ENCODE data around the gene COL11A1. TPM values are rescaled to one million over a fixed set of nuclear protein-coding genes. Genes with fewer than 3 reads are reported as not detected.

Gene COL11A1
- total RNA-seq, 2 experiments from 2014 or later: not detected

DNA sequence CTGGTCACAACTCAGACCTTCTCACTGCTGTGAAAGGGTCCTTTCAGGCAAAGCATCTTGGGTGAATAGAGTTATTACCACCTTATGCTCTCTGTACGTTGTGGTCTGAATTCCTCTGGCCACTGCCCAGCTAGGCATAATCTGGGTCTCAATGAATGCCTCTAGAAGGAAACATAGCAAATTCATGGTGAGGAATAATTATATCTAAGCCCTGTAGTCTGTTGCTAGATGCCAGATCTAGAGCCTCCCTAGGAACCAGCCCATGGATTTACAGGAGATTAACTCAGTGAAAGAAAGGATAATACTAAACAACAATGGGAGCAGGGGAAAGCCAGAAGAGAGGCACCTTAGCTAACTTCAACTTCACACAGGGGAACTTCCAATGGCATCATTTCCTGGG, 2.4 kb upstream of the COL11A1 start:
- no peak for DNase-seq
- ChIA-PET CTCF (no interaction called here), POLR2A (no interaction called here)
- no peaks in the 10 kb centered on the region for H3K4me1 Mint-ChIP-seq
- no peaks in the 10 kb centered on the region for H3K36me3 Mint-ChIP-seq (ENCODE audit: low read depth)
- H3K27me3 Mint-ChIP-seq: peaks cover 18% of the 10 kb centered on the region
- H3K27ac Mint-ChIP-seq: no peak overlapping the region
- H3K4me3 Mint-ChIP-seq: no peak overlapping the region
- H3K9me3 Mint-ChIP-seq: no peaks in the 10 kb centered on the region

DNA sequence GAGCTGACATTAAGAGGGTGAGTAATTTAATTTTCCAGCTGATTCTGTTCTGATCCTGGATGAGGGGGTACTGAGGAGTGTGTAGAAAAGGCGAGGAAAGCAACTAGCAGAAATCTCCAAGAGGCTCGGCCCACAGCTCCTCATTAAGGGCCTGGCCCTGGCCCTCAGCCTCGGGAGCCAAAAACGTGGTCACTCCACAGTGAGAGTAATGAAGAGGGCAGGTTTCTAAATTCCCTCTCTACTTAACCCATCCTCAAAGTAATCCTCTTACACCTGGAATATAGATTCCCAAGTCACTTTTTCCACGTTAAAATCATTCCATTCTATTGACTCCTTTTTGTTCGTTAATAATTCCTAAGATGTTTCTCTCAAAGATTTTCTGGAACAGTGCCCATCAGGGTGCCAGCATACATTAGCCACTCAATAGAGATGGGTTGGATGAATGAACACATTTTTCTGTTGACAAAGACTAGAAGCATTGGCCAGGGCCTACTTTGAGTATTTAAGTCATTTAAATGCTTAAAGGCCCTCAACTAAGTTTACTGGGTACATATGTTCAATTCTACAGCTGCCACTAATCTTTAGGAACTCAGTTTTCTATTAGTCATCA, 1.1 kb upstream of the COL11A1 start:
- Mint-ChIP-seq H3K4me1 (no peaks in the 10 kb centered on the region), H3K9me3 (no peaks in the 10 kb centered on the region), H3K4me3 (no peak overlapping the region), H3K27me3 (peaks cover 18% of the 10 kb centered on the region), H3K27ac (no peak overlapping the region), H3K36me3 (ENCODE audit: low read depth) (no peaks in the 10 kb centered on the region)
- CTCF ChIA-PET: no interaction called here
- DNase-seq: no peak
- POLR2A ChIA-PET: no interaction called here

DNA sequence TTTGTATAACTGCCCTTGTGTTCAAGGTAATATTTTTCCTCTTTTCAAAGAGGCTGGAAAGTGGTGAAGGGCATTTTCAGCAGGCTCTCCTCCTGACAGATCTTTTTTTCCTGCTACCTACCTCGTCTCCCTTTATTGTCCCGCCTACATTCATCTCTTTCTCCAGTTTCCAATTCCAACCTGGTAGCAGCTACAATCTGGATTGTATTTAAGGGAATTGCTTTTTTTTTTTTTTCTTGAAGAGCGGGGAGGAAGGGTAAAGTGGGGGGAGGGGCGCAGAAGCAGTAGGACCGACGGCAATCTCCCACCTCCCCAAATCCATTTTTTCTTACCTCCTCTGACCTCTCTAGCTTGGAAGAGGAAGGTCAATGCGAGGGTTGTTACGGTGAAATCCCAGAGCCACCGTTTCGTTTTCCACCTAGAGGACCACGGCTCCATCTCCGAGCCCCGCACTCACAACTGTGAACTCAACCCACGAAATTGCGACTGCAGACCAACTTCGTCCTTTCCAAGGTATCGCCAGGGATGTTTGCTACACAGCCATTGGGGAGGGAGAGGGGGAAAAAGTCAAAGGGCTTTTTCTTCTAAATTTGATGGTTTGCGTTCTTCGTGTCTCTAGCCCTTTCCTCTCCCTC, 464 bp downstream of the COL11A1 start:
- Mint-ChIP-seq H3K9me3 (no peaks in the 10 kb centered on the region), H3K27ac (no peak overlapping the region), H3K27me3 (peaks cover 18% of the 10 kb centered on the region), H3K36me3 (ENCODE audit: low read depth) (no peaks in the 10 kb centered on the region), H3K4me1 (no peaks in the 10 kb centered on the region), H3K4me3 (no peak overlapping the region)
- ChIA-PET POLR2A (no interaction called here), CTCF (interaction anchor here (0.6 kb wide), 1 partner anchor 789 kb away, joined by 3 read pairs; no protein-coding TSS in a partner anchor)
- no peak for DNase-seq

DNA sequence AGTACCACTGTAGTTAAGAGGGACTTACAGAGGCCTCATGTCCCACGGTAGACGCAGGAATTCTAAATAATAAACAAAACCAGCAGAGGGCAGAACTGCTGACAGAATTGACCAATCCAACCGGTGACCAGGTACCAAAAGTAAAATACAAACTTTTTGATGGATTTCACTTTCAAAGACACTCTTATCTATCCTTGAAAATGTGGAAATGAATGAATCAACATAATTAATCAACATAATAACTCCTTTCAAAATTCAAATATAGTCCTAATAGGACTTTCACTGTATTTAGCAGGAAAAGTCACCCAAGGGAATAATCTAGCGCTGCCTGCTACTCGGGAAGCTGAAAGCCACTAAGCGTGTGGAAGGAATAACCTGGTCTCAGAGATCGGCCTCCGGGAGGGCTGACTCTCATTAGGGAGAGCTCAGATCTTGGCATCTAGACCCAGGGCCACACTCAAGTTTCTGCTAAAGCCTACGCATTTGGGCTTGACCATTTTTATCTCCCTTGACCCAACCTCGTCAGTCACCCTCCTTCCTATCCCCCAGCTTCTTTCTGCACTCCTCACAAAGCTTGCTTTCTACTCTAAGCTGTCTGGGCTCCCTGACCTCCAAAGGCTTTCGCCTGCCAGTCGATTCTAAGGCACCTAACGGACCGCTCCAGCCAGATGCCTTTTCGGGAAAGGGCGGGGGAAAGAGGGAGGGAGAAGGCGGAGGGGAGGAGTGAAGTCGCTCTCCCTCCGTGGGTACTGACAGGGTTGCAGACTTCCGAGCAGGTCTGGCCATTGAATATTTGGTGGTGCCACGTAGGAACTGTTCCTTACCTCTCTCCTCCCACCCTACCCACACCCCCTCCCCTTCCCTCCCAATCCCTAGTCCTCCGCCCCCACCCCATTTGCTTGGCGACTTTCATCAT, 1.6 kb downstream of the COL11A1 start:
- ChIA-PET POLR2A (no interaction called here), CTCF (no interaction called here)
- Mint-ChIP-seq H3K9me3 (no peaks in the 10 kb centered on the region), H3K36me3 (ENCODE audit: low read depth) (no peaks in the 10 kb centered on the region), H3K27ac (no peak overlapping the region), H3K27me3 (peaks cover 18% of the 10 kb centered on the region), H3K4me1 (no peaks in the 10 kb centered on the region), H3K4me3 (no peak overlapping the region)
- DNase-seq: peak; percentile 8

DNA sequence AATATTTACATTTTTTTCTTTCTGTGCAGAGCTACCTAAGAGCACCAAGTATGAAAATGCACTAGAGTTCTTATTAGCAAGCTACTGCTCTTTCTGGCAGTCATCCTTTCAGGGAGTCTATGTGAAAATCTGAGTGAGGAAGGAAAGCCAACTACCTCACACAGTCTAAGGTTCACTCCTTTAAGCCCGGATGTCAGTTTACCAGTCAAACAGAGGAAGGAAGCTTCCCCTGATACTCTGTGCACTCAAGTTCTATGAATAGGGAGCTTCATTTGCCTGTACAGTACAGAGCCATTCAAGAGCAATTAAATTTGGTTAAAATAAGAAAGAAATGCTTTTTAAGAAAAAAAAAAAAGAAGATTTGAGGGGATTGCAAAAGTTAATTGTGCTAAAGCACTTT, 6.9 kb downstream of the COL11A1 start:
- Mint-ChIP-seq H3K4me3 (no peak overlapping the region), H3K36me3 (ENCODE audit: low read depth) (no peaks in the 10 kb centered on the region), H3K4me1 (no peaks in the 10 kb centered on the region), H3K27me3 (peaks cover 3% of the 10 kb centered on the region), H3K27ac (no peak overlapping the region), H3K9me3 (no peaks in the 10 kb centered on the region)
- ChIA-PET POLR2A (no interaction called here), CTCF (no interaction called here)
- DNase-seq: no peak

DNA sequence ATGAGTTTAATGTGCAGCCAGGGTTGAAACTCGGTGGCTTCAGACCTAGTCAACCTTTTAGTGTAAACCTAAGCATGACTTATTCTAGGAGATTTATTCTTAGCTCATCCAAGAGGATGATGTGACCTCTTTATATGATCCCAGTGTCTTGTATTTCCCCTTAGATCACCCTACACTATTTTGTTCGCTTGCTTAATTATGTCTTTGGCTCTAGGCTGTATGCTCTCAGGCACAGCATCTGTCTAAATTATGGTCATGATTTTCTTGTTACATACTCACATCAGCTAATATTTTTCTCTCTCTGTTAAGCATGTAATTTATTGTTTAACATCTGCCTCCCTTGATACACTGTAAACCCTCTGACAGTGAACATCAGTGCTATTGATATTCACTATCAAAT, 19.1 kb downstream of the COL11A1 start:
- DNase-seq: no peak
- ChIA-PET POLR2A (no interaction called here), CTCF (no interaction called here)
- Mint-ChIP-seq H3K36me3 (ENCODE audit: low read depth) (no peaks in the 10 kb centered on the region), H3K4me3 (no peak overlapping the region), H3K4me1 (no peaks in the 10 kb centered on the region), H3K9me3 (no peaks in the 10 kb centered on the region), H3K27me3 (no peaks in the 10 kb centered on the region), H3K27ac (no peak overlapping the region)

DNA sequence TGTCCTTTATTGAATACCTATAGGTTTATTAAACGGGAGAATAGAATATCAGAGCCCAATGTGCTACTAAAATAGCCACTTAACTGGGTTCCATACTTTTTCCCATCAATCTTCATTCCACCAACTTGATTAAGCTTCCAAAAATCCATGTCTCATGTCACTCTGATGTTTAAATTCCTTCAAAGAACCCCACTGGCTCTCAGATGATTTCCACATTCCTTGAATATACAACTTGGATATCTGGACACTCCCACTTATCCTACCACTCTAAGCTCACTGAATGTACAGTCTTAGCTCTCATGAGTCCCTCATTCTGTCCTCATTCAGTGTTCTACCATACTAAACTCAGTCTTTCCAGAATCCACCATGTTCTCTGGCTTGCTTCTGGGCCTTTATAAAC, 21.1 kb downstream of the COL11A1 start:
- DNase-seq: no peak
- Mint-ChIP-seq H3K27ac (no peak overlapping the region), H3K4me1 (no peaks in the 10 kb centered on the region), H3K36me3 (ENCODE audit: low read depth) (no peaks in the 10 kb centered on the region), H3K4me3 (no peak overlapping the region), H3K9me3 (no peaks in the 10 kb centered on the region), H3K27me3 (no peaks in the 10 kb centered on the region)
- ChIA-PET CTCF (no interaction called here), POLR2A (no interaction called here)

DNA sequence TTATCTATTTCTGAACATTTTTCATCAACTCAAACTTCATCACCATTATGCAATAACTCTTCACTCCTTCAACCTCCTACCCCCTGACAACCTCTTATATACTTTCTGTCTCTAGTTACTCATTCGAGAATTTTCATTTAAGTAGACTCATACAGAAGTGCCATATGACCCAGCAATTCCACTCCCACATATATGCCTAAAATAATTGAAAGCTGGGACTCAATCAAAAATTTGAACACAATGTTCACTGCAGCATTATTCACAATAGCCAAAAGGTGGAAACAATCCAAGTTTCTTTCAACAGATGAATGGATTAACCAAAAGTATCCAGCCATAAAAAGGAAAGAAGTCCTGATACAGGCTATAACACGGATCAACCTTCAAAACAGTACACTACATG, 24.1 kb downstream of the COL11A1 start:
- no peak for DNase-seq
- ChIA-PET CTCF (no interaction called here), POLR2A (no interaction called here)
- no peaks in the 10 kb centered on the region for H3K36me3 Mint-ChIP-seq (ENCODE audit: low read depth)
- no peaks in the 10 kb centered on the region for H3K4me1 Mint-ChIP-seq
- H3K27ac Mint-ChIP-seq: no peak overlapping the region
- no peak overlapping the region for H3K4me3 Mint-ChIP-seq
- H3K27me3 Mint-ChIP-seq: no peaks in the 10 kb centered on the region
- H3K9me3 Mint-ChIP-seq: no peaks in the 10 kb centered on the region

DNA sequence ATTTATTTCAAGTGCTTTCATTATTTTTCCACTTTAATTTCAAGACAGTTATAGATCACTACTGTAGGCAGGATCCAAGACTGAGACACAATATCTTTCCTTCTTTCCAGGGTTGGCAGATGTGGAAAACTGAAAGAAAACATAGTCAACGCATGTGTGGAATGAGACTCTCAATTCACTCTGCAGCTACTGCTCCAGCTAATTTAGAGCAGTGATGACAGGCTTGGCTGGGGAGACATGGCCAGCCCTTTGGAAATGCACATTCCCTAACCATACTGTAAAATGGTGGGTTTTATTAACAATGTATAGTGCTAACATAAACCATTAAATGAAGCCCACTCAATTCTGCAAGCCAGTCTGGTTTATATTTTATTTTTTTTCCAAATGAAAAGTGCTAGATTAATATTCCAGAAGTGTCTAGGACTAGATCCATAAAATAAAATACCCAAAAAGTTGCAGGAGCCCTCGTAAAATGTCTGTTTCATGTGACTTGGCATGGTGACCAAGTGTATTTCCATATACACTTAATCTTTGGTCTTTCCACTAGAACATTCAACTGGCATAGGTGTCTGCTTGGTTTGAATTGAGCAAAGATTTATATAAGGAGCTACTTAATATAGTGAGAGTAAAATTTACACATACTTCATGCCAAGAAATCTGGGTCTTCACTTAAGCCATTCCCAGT, 32.9 kb downstream of the COL11A1 start:
- H3K36me3 Mint-ChIP-seq (ENCODE audit: low read depth): no peaks in the 10 kb centered on the region
- H3K27me3 Mint-ChIP-seq: no peaks in the 10 kb centered on the region
- H3K4me3 Mint-ChIP-seq: no peak overlapping the region
- CTCF ChIA-PET: no interaction called here
- DNase-seq: no peak
- POLR2A ChIA-PET: no interaction called here
- H3K27ac Mint-ChIP-seq: no peak overlapping the region
- no peaks in the 10 kb centered on the region for H3K4me1 Mint-ChIP-seq
- H3K9me3 Mint-ChIP-seq: no peaks in the 10 kb centered on the region

DNA sequence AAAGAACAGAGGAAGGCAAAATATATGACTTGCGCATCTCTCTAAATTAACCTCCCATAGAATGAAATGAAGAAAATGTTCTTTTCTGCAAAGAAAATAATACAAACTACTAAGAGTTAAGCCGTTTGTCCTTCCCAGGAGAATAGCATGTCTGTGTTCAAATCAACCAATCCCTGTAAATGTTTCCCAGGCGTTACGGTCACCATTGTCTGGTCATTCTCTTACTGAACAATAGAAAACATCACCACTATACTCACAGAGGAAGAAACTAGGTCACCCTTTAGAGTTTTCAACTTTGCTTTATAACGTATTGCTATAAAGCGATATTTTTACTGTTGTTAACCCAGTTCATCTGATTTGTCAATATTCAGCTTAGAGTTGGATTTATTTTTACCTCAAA, 34.1 kb downstream of the COL11A1 start:
- CTCF ChIA-PET: no interaction called here
- H3K9me3 Mint-ChIP-seq: no peaks in the 10 kb centered on the region
- no peaks in the 10 kb centered on the region for H3K4me1 Mint-ChIP-seq
- no peak overlapping the region for H3K27ac Mint-ChIP-seq
- H3K4me3 Mint-ChIP-seq: no peak overlapping the region
- no peaks in the 10 kb centered on the region for H3K27me3 Mint-ChIP-seq
- no peak for DNase-seq
- POLR2A ChIA-PET: no interaction called here
- H3K36me3 Mint-ChIP-seq (ENCODE audit: low read depth): no peaks in the 10 kb centered on the region

DNA sequence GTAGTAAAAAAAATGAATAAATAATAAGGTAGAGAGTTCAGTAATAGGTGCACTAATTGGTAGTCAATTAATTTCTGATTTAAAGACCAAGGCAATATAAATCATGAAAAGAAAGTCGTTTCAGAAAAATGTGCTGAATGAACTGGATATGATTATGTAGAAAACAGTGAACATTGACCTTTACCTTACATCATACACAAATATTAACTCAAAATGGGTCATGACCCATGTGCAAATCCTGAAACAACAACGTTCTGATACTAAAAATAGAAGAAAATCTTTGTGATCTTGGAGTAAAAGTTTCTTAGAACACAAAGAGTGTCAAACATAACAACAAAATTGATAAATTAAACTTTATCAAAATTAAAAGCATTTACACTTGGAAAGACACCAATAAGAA, 39.1 kb downstream of the COL11A1 start:
- POLR2A ChIA-PET: no interaction called here
- no peak overlapping the region for H3K27ac Mint-ChIP-seq
- no peak for DNase-seq
- no peak overlapping the region for H3K4me3 Mint-ChIP-seq
- no peaks in the 10 kb centered on the region for H3K36me3 Mint-ChIP-seq (ENCODE audit: low read depth)
- no peaks in the 10 kb centered on the region for H3K27me3 Mint-ChIP-seq
- no peaks in the 10 kb centered on the region for H3K9me3 Mint-ChIP-seq
- no peaks in the 10 kb centered on the region for H3K4me1 Mint-ChIP-seq
- CTCF ChIA-PET: no interaction called here

DNA sequence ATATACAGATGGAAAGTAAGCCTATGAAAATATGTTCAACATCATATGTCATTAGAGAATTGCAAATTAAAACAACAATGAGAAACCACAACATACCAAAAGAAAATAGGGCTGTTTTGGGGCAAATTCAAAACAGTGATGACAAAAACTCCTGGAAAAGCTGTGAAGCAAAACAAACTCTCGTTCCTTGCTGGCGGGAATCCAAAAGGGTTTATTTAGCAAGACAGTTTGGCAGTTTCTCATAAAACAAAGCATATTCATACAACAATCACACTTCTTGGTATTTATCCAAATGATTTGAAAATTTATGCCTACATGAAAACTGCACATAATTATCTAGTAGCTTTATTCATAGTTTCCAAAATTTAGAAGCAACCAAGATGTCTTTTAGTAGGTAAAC, 44.4 kb downstream of the COL11A1 start:
- H3K4me3 Mint-ChIP-seq: no peak overlapping the region
- no peaks in the 10 kb centered on the region for H3K9me3 Mint-ChIP-seq
- H3K36me3 Mint-ChIP-seq (ENCODE audit: low read depth): no peaks in the 10 kb centered on the region
- H3K27me3 Mint-ChIP-seq: no peaks in the 10 kb centered on the region
- H3K4me1 Mint-ChIP-seq: no peaks in the 10 kb centered on the region
- no peak for DNase-seq
- ChIA-PET CTCF (no interaction called here), POLR2A (no interaction called here)
- no peak overlapping the region for H3K27ac Mint-ChIP-seq

DNA sequence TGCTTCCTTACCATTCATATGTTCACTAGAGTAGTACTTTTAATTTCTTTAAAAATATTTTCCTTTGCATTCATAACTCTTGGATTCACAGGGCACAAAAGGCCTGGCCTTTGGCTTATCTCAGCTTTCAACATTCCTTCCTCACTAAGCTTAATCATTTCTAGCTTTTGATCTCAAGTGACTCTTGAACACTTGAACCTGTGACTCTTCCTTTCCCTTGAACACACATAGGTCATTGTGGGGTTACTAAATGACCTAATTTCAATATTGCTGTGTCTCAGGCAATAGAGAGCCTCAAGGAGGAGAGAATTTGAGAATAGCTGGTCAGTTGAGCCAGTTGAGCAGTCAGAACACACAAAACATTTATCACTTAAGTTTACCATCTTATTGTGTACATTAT, 49.9 kb downstream of the COL11A1 start:
- DNase-seq: no peak
- H3K9me3 Mint-ChIP-seq: no peaks in the 10 kb centered on the region
- H3K36me3 Mint-ChIP-seq (ENCODE audit: low read depth): no peaks in the 10 kb centered on the region
- no peaks in the 10 kb centered on the region for H3K27me3 Mint-ChIP-seq
- H3K4me1 Mint-ChIP-seq: no peaks in the 10 kb centered on the region
- H3K27ac Mint-ChIP-seq: no peak overlapping the region
- CTCF ChIA-PET: interaction anchor here (0.7 kb wide), 1 partner anchor 23 kb away, joined by 4 read pairs; no protein-coding TSS in a partner anchor
- H3K4me3 Mint-ChIP-seq: no peak overlapping the region
- POLR2A ChIA-PET: no interaction called here

Measured in activated CD4-positive, alpha-beta T cell treated with anti-CD3 and anti-CD28 coated beads, Interleukin-2, amount 10 ng/mL, durations not matched to agents 7 days and 5 days (primary cell).